GM21447 (cell line): ENCODE measurements around the gene LETMD1.
"Not testable (repeated sequence)": the region's sequence is repeated elsewhere in the genome, so short reads cannot be mapped to it uniquely, and the experiment has no call there.

Experiments used
- ATAC-seq: cut with Tn5 transposase; IDR thresholded peaks from one replicate; pipeline ENCODE4 v1.9.1; 2021; ENCODE audit not compliant: unreplicated experiment

LETMD1 gene

DNA sequence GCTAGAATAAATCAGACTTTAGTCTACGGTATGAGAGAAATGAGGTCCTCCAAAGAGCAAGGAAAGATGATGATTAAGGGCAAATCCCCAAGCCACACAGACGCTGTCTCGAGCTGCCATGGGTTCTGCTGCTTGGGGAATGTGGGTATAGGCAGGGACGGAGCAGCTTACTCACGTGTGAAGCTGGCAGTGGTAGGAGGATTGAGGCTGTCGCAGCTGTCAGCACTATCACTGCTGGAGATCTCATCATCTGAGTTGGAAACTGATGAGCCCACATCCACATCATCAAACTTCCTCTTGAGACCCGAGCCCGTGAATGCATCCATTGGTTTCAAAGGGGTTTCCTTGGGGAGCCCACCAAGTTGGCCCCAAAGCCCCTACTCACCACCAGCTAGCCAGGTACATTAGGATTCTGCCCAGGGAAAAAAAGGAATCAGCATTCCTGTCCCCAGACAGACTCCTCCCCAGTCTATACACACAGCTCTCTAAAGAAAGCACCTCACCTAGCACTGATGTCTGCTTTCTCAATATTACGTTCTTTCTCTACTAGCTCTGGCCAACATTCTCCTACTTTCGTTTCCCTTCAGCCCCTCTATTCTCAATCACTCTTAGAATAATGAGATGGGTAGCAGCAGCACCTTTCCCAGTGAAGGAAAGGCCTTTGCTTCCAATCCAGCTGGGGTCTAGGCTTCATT, 28.3 kb downstream of the LETMD1 start:
- no peak for ATAC-seq

GRCh38 chr12:51077930-51078329, 29.8 kb downstream of the LETMD1 start:
- no peak for ATAC-seq

DNA sequence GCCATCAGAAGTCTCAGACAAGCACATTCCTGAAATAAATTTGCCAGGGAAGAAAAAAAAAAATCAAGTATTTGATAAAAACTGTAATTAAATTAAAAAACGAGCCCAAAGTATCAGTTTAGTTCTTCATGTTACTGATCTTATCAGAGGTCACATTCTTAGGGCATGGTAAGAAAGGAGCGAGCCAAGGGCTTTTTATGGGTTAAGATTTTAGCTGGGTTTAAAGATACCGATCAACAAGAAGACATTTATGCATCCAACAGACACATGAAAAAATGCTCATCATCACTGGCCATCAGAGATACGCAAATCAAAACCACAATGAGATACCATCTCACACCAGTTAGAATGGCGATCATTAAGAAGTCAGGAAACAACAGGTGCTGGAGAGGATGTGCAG, 30.2 kb downstream of the LETMD1 start:
- ATAC-seq: not testable (repeated sequence)

- not testable (repeated sequence) for ATAC-seq
Measured at GRCh38 chr12:51078866-51079265, 30.7 kb downstream of the LETMD1 start.

DNA sequence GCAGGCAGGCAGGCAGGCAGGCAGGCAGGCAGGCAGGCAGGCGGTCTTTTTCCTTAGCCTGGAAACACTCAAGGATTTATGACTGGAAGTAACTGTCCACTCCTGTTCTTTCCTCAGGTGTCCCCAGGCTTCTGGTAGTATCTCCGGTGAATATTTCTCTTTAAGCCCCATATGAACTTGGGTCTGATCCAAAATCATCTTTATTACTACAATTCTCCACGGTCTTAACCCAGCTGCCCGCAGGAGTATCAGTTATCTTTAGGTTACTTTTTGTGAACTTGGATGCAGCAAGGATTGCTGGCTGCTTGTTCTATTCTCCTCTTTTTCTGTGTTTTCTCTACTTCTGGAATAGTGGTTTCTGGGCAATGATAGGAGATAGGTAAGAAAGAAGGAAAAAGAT, 32.0 kb downstream of the LETMD1 start:
- no peak for ATAC-seq

GRCh38 chr12:51081421-51081820, 33.3 kb downstream of the LETMD1 start:
- no peak for ATAC-seq

DNA sequence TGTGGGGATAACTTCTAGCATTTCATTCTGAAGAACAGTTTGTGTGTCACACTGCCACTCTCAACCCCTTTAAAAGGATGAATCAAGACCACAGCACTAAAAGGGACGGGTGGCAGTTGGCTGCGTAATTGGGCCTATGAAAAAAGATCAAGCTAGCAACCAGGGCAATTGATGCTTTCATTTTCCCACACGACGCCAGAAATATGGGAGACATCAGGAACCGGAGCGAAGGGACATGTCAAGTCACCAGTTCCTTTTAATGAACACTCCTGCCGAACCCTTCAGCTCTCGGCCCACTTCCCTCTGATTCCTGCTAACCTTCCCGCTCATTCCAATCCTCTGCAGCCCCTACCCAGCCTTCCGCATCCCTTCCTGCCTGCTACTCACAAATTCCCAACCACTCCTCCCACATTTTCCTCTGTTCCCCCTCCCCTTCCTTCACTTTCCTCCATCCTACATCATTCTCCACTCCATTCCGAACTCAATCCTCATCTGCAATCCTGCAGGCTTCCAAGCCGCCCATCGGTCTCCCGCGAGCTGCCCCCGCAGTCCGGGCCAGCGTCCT, 34.5 kb downstream of the LETMD1 start:
- ATAC-seq: no peak

- peak; percentile 98 for ATAC-seq
Measured at GRCh38 chr12:51083126-51083833, 35.2 kb downstream of the LETMD1 start, which contains the start of gene CSRNP2. TSS of gene CSRNP2 (minus strand) at chr12:51083596. CDS start at chr12:51076561, 7,035 bp downstream.

DNA sequence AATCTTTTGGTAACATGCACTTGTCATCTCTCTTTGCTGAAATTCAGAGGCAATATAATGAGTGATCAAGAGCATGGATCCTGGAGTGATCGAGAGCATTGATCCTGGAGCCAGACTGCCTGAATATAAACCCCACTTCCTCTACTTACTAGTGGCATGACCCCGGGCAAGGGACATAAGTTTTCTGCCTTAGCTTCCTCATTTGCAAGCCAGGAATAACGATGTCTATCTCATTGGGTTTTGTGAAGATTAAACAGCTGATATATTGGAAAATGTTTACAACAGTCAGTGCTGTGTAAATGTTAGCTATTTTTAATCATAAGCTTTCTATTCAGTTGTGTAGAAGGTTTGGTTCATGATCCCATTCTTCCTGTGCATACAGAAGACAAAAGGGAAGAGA, 37.6 kb downstream of the LETMD1 start:
- no peak for ATAC-seq

- no peak for ATAC-seq
Measured at GRCh38 chr12:51086933-51087332, 38.8 kb downstream of the LETMD1 start.

DNA sequence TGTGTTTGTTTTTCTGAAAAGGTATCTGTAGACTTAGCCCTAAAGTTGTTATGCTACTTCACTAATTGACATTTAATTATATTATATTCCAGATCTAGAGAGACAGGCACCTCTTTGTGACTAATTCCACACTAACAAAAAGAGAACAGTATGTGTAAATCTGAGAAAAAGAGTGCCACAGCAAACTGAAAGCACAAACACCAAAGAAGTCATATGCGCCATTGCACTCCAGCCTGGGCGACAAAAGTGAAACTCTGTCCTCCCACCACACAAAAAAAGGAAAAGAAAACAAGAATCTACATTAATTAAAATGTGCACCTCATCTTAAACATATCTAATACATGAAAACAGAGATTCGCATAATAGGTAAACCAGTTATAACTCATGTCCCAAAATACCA, 39.7 kb downstream of the LETMD1 start:
- ATAC-seq: no peak

- no peak for ATAC-seq
Measured at GRCh38 chr12:51090705-51091229, 42.6 kb downstream of the LETMD1 start.

DNA sequence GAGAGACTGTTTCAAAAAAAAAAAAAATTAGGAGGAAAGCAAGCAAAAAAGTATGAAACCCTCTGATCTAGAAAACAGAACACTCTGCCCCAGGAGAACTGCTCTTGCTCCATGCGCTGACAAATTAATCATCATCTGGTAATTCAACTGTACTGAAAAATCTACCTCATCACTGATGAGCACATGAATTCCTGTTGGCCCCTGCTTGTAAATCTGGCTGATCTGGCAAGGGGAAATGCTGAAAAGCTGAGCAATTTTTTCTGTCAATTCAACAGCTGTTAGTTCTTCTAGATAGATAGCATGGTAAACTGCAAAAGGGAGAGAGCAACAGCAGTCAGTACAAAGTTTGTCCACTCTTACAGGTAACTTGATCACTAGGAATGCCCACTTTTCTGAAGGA, 50.5 kb downstream of the LETMD1 start:
- ATAC-seq: no peak

DNA sequence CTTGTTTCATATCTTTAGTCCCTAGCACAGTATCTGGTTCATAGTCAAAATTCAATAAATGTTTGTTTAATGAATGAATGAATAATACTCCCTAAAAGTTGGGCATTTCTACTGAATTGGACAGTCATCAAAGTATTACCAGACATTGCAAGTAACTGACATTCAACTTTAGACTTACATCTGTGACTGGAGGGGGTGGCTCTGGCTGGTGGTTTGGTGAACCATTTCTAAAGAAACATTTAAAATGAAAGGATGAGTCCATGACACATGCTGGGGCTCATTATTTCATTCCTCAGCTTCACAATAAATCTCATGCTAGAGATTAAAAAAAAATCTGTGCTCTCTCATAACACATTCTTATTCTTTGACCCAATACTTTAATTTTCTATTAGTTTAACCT, 55.9 kb downstream of the LETMD1 start:
- no peak for ATAC-seq

GRCh38 chr12:51108136-51108535, 60.0 kb downstream of the LETMD1 start:
- ATAC-seq: no peak
